ENCODE data around the gene PTPRT. TPM values are rescaled to one million over a fixed set of nuclear protein-coding genes. Genes with fewer than 3 reads are reported as not detected.

PTPRT gene
- total RNA-seq, 4 donors from 2014 or later: under 0.01 to 0.64 (median 0.40) TPM

GRCh38 chr20:42378826-42379225 lies 810.9 kb downstream of the PTPRT start:
- H3K4me1 ChIP-seq: no peaks in the 10 kb centered on the region
- H3K36me3 ChIP-seq: no peaks in the 10 kb centered on the region
- TF ChIP-seq POLR2AphosphoS5 (IDR thresholded peaks at IDR 0.05): no peak
- TF ChIP-seq EP300 (IDR thresholded peaks at IDR 0.05; ENCODE audit: low read depth): no peak
- TF ChIP-seq, protein P1, sequence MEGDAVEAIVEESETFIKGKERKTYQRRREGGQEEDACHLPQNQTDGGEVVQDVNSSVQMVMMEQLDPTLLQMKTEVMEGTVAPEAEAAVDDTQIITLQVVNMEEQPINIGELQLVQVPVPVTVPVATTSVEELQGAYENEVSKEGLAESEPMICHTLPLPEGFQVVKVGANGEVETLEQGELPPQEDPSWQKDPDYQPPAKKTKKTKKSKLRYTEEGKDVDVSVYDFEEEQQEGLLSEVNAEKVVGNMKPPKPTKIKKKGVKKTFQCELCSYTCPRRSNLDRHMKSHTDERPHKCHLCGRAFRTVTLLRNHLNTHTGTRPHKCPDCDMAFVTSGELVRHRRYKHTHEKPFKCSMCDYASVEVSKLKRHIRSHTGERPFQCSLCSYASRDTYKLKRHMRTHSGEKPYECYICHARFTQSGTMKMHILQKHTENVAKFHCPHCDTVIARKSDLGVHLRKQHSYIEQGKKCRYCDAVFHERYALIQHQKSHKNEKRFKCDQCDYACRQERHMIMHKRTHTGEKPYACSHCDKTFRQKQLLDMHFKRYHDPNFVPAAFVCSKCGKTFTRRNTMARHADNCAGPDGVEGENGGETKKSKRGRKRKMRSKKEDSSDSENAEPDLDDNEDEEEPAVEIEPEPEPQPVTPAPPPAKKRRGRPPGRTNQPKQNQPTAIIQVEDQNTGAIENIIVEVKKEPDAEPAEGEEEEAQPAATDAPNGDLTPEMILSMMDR (IDR thresholded peaks at IDR 0.05): no peak
- no peak for TF ChIP-seq POLR2A (IDR thresholded peaks at IDR 0.05)
- intact Hi-C loops (cut with DNase I; ENCODE audit: low total_unique reads): no loop called here
- 40 to 69% methylated on average over 3 of the region's 3 CpGs for WGBS, 2 donors (ENCODE audit: low coverage in 1 of 2)
- no peaks in the 10 kb centered on the region for H3K27me3 ChIP-seq
- no peak overlapping the region for H3K27ac ChIP-seq
- no peak overlapping the region for H3K4me3 ChIP-seq
- DNase-seq: no peak
- no peaks in the 10 kb centered on the region for H3K9me3 ChIP-seq
- in situ Hi-C loops (cut with MboI; ENCODE audit: low pct_ligation_motif_present in 1 of 4, low pct_unique_long_range_greater_than_20kb in 1 of 4, low sequenced_read_pairs in 3 of 4): no loop called here

GRCh38 chr20:42376131-42376530 lies 813.6 kb downstream of the PTPRT start:
- H3K36me3 ChIP-seq: no peaks in the 10 kb centered on the region
- no peaks in the 10 kb centered on the region for H3K9me3 ChIP-seq
- TF ChIP-seq, protein P1 (IDR thresholded peaks at IDR 0.05): no peak
- TF ChIP-seq POLR2AphosphoS5 (IDR thresholded peaks at IDR 0.05): no peak
- 90 to 91% methylated on average over 5 to 6 of the region's 6 CpGs for WGBS, 2 donors (ENCODE audit: low coverage in 1 of 2)
- no peak overlapping the region for H3K27ac ChIP-seq
- no peaks in the 10 kb centered on the region for H3K4me1 ChIP-seq
- no peaks in the 10 kb centered on the region for H3K27me3 ChIP-seq
- in situ Hi-C loops (cut with MboI; ENCODE audit: low pct_ligation_motif_present in 1 of 4, low pct_unique_long_range_greater_than_20kb in 1 of 4, low sequenced_read_pairs in 3 of 4) (no loop called here), intact Hi-C loops (cut with DNase I; ENCODE audit: low total_unique reads) (no loop called here)
- H3K4me3 ChIP-seq: no peak overlapping the region
- no peak for DNase-seq

DNA sequence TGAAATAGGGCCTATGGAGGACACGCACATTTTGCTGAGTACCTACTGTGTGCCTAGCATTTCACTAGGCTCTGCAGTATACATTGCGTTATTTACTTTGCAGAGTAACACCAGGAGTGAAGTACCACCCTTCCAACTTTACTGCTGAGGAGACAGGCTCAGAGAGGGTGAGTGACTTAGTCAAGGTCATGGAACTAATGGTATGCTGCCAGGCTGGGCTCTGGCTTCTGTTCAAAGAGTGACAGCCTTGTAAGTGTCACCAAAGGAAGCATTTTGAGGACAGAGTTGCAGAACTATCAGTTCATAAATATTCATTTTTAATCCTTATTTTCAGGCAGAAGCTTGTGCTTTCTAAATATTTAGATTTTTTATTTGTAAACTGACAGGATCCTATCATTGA lies 816.7 kb downstream of the PTPRT start:
- H3K27ac ChIP-seq: no peak overlapping the region
- H3K9me3 ChIP-seq: no peaks in the 10 kb centered on the region
- no peak overlapping the region for H3K4me3 ChIP-seq
- intact Hi-C loops (cut with DNase I; ENCODE audit: low total_unique reads) (no loop called here), in situ Hi-C loops (cut with MboI; ENCODE audit: low pct_ligation_motif_present in 1 of 4, low pct_unique_long_range_greater_than_20kb in 1 of 4, low sequenced_read_pairs in 3 of 4) (no loop called here)
- no peak for TF ChIP-seq EP300 (IDR thresholded peaks at IDR 0.05; ENCODE audit: low read depth)
- no peak for TF ChIP-seq POLR2AphosphoS5 (IDR thresholded peaks at IDR 0.05)
- no peak for TF ChIP-seq POLR2A (IDR thresholded peaks at IDR 0.05)
- TF ChIP-seq, protein P1 (IDR thresholded peaks at IDR 0.05): no peak
- no peaks in the 10 kb centered on the region for H3K36me3 ChIP-seq
- DNase-seq: no peak
- 65 to 81% methylated on average over 2 of the region's 2 CpGs for WGBS, 2 donors (ENCODE audit: low coverage in 1 of 2)
- no peaks in the 10 kb centered on the region for H3K27me3 ChIP-seq
- no peaks in the 10 kb centered on the region for H3K4me1 ChIP-seq

- in situ Hi-C loops (cut with MboI; ENCODE audit: low pct_ligation_motif_present in 1 of 4, low pct_unique_long_range_greater_than_20kb in 1 of 4, low sequenced_read_pairs in 3 of 4): no loop called here
- no peak for DNase-seq
- intact Hi-C loops (cut with DNase I; ENCODE audit: low total_unique reads): no loop called here
- H3K4me3 ChIP-seq: no peak overlapping the region
- no peak overlapping the region for H3K27ac ChIP-seq
- H3K4me1 ChIP-seq: no peaks in the 10 kb centered on the region
- WGBS, 2 donors (ENCODE audit: low coverage in 1 of 2): 73% methylated on average over 6 of the region's 6 CpGs; no CpG with 5 or more reads in 1 of the 2 donors
- TF ChIP-seq, protein P1 (IDR thresholded peaks at IDR 0.05): no peak
- TF ChIP-seq POLR2A (IDR thresholded peaks at IDR 0.05) (no peak), POLR2AphosphoS5 (IDR thresholded peaks at IDR 0.05) (no peak), EP300 (IDR thresholded peaks at IDR 0.05; ENCODE audit: low read depth) (no peak)
- no peaks in the 10 kb centered on the region for H3K9me3 ChIP-seq
- no peaks in the 10 kb centered on the region for H3K36me3 ChIP-seq
- H3K27me3 ChIP-seq: no peaks in the 10 kb centered on the region
Observed at GRCh38 chr20:42370075-42370474, 819.6 kb downstream of the PTPRT start.

Measured in transverse colon (tissue), 4 donors.